IPS-18a (cell line): ENCODE data around the gene DFFA.
"Not testable (repeated sequence)": the region's sequence is repeated elsewhere in the genome, so short reads cannot be mapped to it uniquely, and the experiment has no call there.

Experiments
- H3K27ac ChIP-seq: one replicate; pipeline ENCODE4 v1.5.1; 2013; ENCODE audit warnings: low read length
- H3K27me3 ChIP-seq: one replicate; pipeline ENCODE4 v1.6.1; 2013; ENCODE audit warnings: mild to moderate bottlenecking, low read length; ENCODE audit not compliant: control insufficient read depth, insufficient read depth
- H3K36me3 ChIP-seq: one replicate; pipeline ENCODE4 v1.6.1; 2013; ENCODE audit warnings: low read depth, low read length; ENCODE audit not compliant: control insufficient read depth
- H3K4me1 ChIP-seq: one replicate; pipeline ENCODE4 v1.6.1; 2013; ENCODE audit warnings: low read depth, low read length; ENCODE audit not compliant: control insufficient read depth
- H3K4me3 ChIP-seq: one replicate; pipeline ENCODE4 v1.5.1; 2013; ENCODE audit warnings: low read length
- H3K9ac ChIP-seq: one replicate; pipeline ENCODE4 v1.6.1; 2013; ENCODE audit warnings: mild to moderate bottlenecking, low read length, moderate library complexity
- H3K9me3 ChIP-seq: one replicate; pipeline ENCODE4 v1.6.1; 2013; ENCODE audit warnings: low read depth, low read length; ENCODE audit not compliant: control insufficient read depth

Gene DFFA

DNA sequence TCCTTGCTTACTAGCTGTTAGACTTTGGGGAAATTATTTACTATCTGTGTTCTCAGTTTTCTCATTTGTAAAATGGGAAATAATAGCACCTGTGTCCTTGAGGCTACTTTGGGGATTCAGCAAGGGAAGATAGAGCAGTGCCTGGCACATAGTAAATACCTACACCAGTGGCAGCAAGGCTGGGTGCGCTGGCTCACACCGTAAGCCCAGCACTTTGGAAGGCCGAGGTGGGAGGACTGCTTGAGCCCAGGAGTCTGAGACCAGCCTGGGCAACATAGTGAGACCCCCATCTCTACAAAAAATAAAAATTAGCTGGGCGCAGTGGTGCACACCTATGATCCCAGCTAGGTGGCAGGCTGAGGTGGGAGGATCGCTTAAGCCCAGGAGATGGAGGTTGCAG lies 50.7 kb downstream of the DFFA start:
- peaks cover 48% of the 10 kb centered on the region for H3K36me3 ChIP-seq
- no peak overlapping the region for H3K27ac ChIP-seq
- no peak overlapping the region for H3K9ac ChIP-seq
- no peaks in the 10 kb centered on the region for H3K4me1 ChIP-seq
- H3K4me3 ChIP-seq = no peak overlapping the region
- no peaks in the 10 kb centered on the region for H3K9me3 ChIP-seq
- H3K27me3 ChIP-seq = no peaks in the 10 kb centered on the region

DNA sequence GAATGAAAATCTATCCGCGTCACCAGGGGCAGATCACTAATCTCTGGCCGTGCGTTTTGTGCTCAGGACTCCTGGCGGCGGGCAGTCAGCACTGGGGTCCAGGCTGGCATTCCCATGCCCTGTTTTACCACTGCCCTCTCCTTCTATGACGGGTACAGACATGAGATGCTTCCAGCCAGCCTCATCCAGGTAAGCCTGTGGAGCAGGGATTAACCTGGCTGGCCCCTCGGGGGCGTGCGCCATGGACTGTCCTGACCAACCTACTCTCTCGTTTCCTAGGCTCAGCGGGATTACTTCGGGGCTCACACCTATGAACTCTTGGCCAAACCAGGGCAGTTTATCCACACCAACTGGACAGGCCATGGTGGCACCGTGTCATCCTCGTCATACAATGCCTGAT lies 53.0 kb downstream of the DFFA start:
- H3K4me3 ChIP-seq = no peak overlapping the region
- peaks cover 71% of the 10 kb centered on the region for H3K36me3 ChIP-seq

DNA sequence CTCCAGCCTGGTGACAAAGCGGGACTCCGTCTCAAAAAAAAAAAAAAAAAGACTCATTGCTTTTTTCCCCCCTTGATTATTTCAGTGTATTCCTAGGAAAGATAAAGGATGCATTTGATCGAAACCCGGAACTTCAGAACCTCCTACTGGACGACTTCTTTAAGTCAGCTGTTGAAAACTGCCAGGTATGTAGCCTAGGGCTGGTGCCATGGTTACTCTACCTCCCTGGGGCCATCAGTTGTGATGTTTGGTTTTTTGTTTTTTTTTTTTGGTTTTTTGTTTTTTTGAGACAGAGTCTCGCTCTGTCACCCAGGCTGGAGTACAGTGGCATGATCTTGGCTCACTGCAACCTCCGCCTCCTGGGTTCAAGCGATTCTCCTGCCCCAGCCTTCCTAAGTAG lies 53.6 kb downstream of the DFFA start:
- H3K4me1 ChIP-seq, H3K9ac ChIP-seq, H3K4me3 ChIP-seq, H3K27ac ChIP-seq, H3K9me3 ChIP-seq, H3K27me3 ChIP-seq: not testable (repeated sequence)
- peaks cover 76% of the 10 kb centered on the region for H3K36me3 ChIP-seq

More for the DNA sequence above, 53.0 kb downstream of the DFFA start:
- no peaks in the 10 kb centered on the region for H3K27me3 ChIP-seq
- no peaks in the 10 kb centered on the region for H3K4me1 ChIP-seq
- H3K9ac ChIP-seq = no peak overlapping the region
- no peak overlapping the region for H3K27ac ChIP-seq
- no peaks in the 10 kb centered on the region for H3K9me3 ChIP-seq

DNA sequence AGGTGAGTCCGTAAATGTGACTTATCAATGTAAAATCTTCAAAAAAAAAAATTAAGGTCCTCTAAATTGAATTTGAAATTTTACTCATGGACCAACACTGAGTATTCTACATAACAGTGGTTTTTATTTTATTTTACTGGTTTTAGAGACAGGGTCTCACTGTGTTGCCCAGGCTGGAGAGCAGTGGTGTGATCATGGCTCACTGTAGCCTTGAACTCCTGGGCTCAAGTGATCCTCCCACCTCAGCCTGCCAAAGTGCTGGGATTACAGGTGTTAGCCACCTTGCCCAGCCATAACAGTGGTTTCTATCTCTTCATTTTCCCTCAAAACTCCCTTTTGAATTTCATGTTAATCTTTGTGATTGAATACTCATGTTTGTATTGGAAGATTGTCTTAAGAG lies 56.4 kb downstream of the DFFA start:
- not testable (repeated sequence) for H3K9me3 ChIP-seq, H3K27ac ChIP-seq, H3K4me3 ChIP-seq, H3K27me3 ChIP-seq, H3K4me1 ChIP-seq, H3K9ac ChIP-seq
- H3K36me3 ChIP-seq = peaks cover 95% of the 10 kb centered on the region

DNA sequence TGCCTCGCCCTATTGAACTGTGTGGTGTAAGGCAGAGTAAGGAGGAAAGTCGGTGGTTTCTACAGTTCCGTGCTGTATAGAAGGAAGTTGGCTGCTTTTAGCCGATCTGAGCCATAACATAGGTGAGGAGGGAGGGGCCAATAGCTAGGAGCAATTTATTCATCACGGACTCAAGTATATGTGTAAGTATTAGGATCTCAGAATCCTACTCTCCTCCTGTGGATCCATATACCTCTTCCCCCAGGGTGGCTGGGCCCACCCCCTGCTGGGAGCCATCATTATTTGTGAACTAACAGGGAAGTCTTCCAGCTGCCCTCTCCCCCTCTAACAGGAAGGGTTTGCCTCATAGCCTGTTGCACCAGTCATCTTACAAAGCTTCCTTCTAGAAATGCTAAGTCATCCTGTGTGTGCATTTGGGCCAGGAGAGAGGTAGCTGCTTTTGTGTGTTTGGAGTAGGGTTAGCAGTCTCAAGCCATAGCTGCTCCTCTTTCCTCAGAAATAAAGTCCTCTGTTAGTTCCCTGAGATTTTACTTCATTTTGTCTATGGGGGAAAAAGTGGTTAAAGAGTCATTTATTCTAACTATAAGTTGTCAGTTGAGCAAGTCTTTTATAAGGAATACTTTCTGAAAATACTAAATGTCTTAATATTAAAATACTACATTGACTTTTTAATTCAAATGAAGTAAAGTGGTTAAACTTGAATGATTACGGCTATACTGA lies 57.0 kb downstream of the DFFA start:
- Histone ChIP-seq H3K4me1 (no peaks in the 10 kb centered on the region), H3K9ac (no peak overlapping the region), H3K27me3 (no peaks in the 10 kb centered on the region), H3K4me3 (no peak overlapping the region), H3K36me3 (peaks cover 96% of the 10 kb centered on the region), H3K9me3 (no peaks in the 10 kb centered on the region), H3K27ac (no peak overlapping the region)

DNA sequence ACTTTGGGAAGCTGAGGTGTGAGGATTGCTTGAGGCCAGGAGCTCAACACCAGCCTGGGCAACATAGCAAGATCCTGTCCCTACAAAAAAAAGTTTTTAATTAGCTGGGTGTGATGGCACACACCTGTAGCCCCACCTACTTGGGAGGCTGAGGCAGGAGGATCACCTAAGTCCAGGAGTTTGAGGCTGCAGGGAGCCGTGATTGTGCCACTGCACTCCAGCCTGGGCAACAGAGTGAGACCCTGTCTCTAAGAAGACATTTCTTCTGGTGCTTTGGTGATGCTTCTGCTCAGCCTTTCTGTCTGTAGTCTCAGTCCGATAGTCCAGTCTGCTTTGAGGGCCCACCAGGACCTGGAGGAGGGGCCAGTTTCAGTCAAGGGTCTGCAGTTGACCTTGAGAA lies 65.1 kb downstream of the DFFA start:
- Histone ChIP-seq H3K9ac (no peak overlapping the region), H3K27me3 (no peaks in the 10 kb centered on the region), H3K4me3 (no peak overlapping the region), H3K4me1 (no peaks in the 10 kb centered on the region), H3K36me3 (peaks cover 94% of the 10 kb centered on the region), H3K9me3 (no peaks in the 10 kb centered on the region), H3K27ac (no peak overlapping the region)
